IPS DF 6.9 (cell line): ENCODE results near the gene PTH2R.

ENCODE experiments used
- DNase-seq: peaks from one replicate; pipeline ENCODE4 v3.0.0-alpha.2; 2013; ENCODE audit warnings: low read depth, low spot score
- H3K27ac ChIP-seq: one replicate; pipeline ENCODE4 v1.5.1; 2013; ENCODE audit warnings: low read length, control low read depth
- H3K27me3 ChIP-seq: 2 replicates; pipeline ENCODE4 v1.6.1; 2013; ENCODE audit warnings: mild to moderate bottlenecking, low read length; ENCODE audit not compliant: control insufficient read depth, insufficient read depth
- H3K36me3 ChIP-seq: 2 replicates; pipeline ENCODE4 v1.6.1; 2013; ENCODE audit warnings: low read length; ENCODE audit not compliant: control insufficient read depth, insufficient read depth
- H3K4me1 ChIP-seq: 2 replicates; pipeline ENCODE4 v1.6.1; 2013; ENCODE audit warnings: low read length; ENCODE audit not compliant: control insufficient read depth, insufficient read depth
- H3K4me3 ChIP-seq: 2 replicates; pipeline ENCODE4 v1.5.1; 2013; ENCODE audit warnings: mild to moderate bottlenecking, low read length
- H3K9me3 ChIP-seq: 2 replicates; pipeline ENCODE4 v1.6.1; 2013; ENCODE audit warnings: low read length, inconsistent platforms; ENCODE audit not compliant: control insufficient read depth, insufficient read depth
- WGBS: extraction: QIAGEN DNeasy Blood & Tissue Kit; methylation state at CpG from one replicate; pipeline ENCODE4 v1.1.7; 2013; ENCODE audit warnings: mixed read lengths, missing lambda C conversion rate; ENCODE audit not compliant: insufficient read length, insufficient coverage; 5-methylcytosine and 5-hydroxymethylcytosine counted together

Gene PTH2R

DNA sequence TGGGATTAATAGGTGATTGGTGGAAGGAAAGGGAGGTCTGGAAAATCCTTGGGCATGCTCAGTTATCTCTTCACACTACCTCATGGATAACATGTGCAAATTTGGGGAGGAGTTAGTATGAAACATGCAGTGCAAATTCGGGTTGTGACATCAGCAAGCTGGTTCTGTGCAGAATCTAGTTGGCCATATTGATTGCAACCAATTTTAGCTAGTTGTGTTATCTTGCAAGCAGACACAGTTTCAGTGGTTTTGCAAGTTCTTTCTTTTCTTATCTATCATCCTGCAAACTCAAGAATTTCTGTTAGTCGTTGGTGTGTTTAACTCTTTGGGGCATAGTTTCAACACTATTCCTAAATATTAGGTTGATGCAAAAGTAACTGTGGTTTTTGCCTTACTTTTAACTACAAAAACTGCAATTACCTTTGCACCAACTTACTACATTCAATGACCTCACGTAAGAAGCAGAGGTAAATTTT is 135.4 kb downstream of the PTH2R start:
- H3K4me1 ChIP-seq = no peaks in the 10 kb centered on the region
- H3K9me3 ChIP-seq = no peaks in the 10 kb centered on the region
- H3K36me3 ChIP-seq = no peaks in the 10 kb centered on the region
- no peak overlapping the region for H3K4me3 ChIP-seq
- no peak overlapping the region for H3K27ac ChIP-seq
- H3K27me3 ChIP-seq = no peaks in the 10 kb centered on the region
- no peak for DNase-seq
- WGBS = no CpG with 5 or more reads among the region's 3 CpGs

DNA sequence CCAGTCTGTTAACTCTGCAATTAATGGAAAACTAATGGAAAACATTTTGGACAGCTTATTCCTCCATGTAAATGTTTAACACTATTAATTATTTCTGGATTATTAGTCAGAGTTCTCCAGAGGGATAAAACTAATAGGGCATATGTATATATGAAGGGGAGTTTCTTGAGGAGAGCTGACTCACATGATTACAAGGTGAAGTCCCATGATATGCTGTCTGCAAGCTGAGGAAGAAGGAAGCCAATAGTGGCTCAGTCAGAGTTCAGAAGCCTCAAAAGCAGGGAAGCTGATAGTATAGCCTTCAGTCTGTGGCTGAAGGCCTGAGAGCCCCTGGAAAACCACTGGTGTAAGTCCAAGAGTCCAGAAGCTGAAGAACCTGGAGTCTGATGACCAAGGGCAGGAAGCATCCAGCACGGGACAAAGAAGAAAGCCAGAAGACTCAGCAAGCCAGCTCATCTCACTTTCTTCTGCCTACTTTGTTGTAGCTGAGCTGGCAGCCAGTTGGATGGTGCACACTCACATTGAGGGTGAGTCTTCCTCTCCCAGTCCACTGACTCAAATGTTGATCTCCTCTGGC is 136.0 kb downstream of the PTH2R start:
- Histone ChIP-seq H3K4me3 (no peak overlapping the region), H3K27me3 (no peaks in the 10 kb centered on the region), H3K27ac (no peak overlapping the region), H3K9me3 (no peaks in the 10 kb centered on the region), H3K4me1 (no peaks in the 10 kb centered on the region), H3K36me3 (no peaks in the 10 kb centered on the region)
- WGBS = no CpG with 5 or more reads among the region's 1 CpG
- no peak for DNase-seq
